DMS 273 (cell line): ENCODE results near the gene FAAH.

ENCODE experiments used
- DNase-seq: peaks from one replicate; lab custom pipeline; 2025; ENCODE audit not compliant: unreplicated experiment; lab: John Stamatoyannopoulos, UW

The FAAH gene

GRCh38 chr1:46448109-46448911 lies 54.2 kb downstream of the FAAH start:
- DNase-seq: peak; percentile 23

- no peak for DNase-seq
These were observed 55.4 kb downstream of the FAAH start for GRCh38 chr1:46449223-46450159.

GRCh38 chr1:46450160-46450517 lies 56.0 kb downstream of the FAAH start:
- no peak for DNase-seq

GRCh38 chr1:46451948-46452930 lies 58.1 kb downstream of the FAAH start:
- DNase-seq: peak; percentile 53

- DNase-seq: peak; percentile 53
These were observed 58.8 kb downstream of the FAAH start for GRCh38 chr1:46452931-46453325.

GRCh38 chr1:46453449-46453848 lies 59.3 kb downstream of the FAAH start:
- no peak for DNase-seq

GRCh38 chr1:46455951-46456350 lies 61.8 kb downstream of the FAAH start:
- DNase-seq: no peak

- peak; percentile 66 for DNase-seq
These were observed 62.4 kb downstream of the FAAH start for GRCh38 chr1:46456411-46456963.

GRCh38 chr1:46457178-46457577 lies 63.1 kb downstream of the FAAH start:
- DNase-seq: no peak

- DNase-seq: no peak
These were observed 64.1 kb downstream of the FAAH start for GRCh38 chr1:46458190-46458589.

- no peak for DNase-seq
These were observed 64.7 kb downstream of the FAAH start for GRCh38 chr1:46458846-46459245.

- DNase-seq: no peak
These were observed 65.2 kb downstream of the FAAH start for GRCh38 chr1:46459315-46459714.

- DNase-seq: no peak
These were observed 67.1 kb downstream of the FAAH start for GRCh38 chr1:46461017-46461808.

GRCh38 chr1:46461809-46462448 lies 67.8 kb downstream of the FAAH start:
- DNase-seq: no peak
